ENCODE results near the gene CHTF8.

The CHTF8 gene

GRCh38 chr16:69123910-69124309 lies 8.5 kb downstream of the CHTF8 start:
- TF ChIP-seq EZH2phosphoT487 (IDR thresholded peaks at IDR 0.05; ENCODE audit: low read depth) = no peak
- TF ChIP-seq CTCF (IDR thresholded peaks at IDR 0.05; ENCODE audit: low read depth, low read length) = peak; percentile 67
- Histone ChIP-seq H2AFZ (ENCODE audit: low read depth, low read length) (no peak overlapping the region), H4K20me1 (ENCODE audit: insufficient read depth, low read length) (peaks cover 17% of the 10 kb centered on the region), H3K9ac (ENCODE audit: low read length) (no peak overlapping the region), H3K27ac (ENCODE audit: low read length) (no peak overlapping the region), H3K9me3 (ENCODE audit: insufficient read depth, low read length) (no peaks in the 10 kb centered on the region), H3K27me3 (ENCODE audit: low read depth, low read length) (no peaks in the 10 kb centered on the region), H3K79me2 (ENCODE audit: low read length) (peaks cover 46% of the 10 kb centered on the region), H3K4me1 (ENCODE audit: low read length) (no peaks in the 10 kb centered on the region), H3K4me3 (ENCODE audit: low read length) (no peak overlapping the region), H3K4me2 (ENCODE audit: low read length) (no peak overlapping the region), H3K36me3 (replicated peaks; ENCODE audit: low read depth, low read length) (peaks cover 18% of the 10 kb centered on the region)

- H3K4me1 ChIP-seq (ENCODE audit: low read length) = no peaks in the 10 kb centered on the region
- H4K20me1 ChIP-seq (ENCODE audit: insufficient read depth, low read length) = peaks cover 9% of the 10 kb centered on the region
- H3K27me3 ChIP-seq (ENCODE audit: low read depth, low read length) = no peaks in the 10 kb centered on the region
- H3K9ac ChIP-seq (ENCODE audit: low read length) = no peak overlapping the region
- H3K9me3 ChIP-seq (ENCODE audit: insufficient read depth, low read length) = no peaks in the 10 kb centered on the region
- H2AFZ ChIP-seq (ENCODE audit: low read depth, low read length) = no peak overlapping the region
- H3K4me2 ChIP-seq (ENCODE audit: low read length) = no peak overlapping the region
- no peak overlapping the region for H3K27ac ChIP-seq (ENCODE audit: low read length)
- peaks cover 11% of the 10 kb centered on the region for H3K79me2 ChIP-seq (ENCODE audit: low read length)
- no peak for TF ChIP-seq CTCF (IDR thresholded peaks at IDR 0.05; ENCODE audit: low read depth, low read length)
- TF ChIP-seq EZH2phosphoT487 (IDR thresholded peaks at IDR 0.05; ENCODE audit: low read depth) = no peak
- H3K36me3 ChIP-seq (replicated peaks; ENCODE audit: low read depth, low read length) = peaks cover 26% of the 10 kb centered on the region
- no peak overlapping the region for H3K4me3 ChIP-seq (ENCODE audit: low read length)
These were observed 12.2 kb downstream of the CHTF8 start for GRCh38 chr16:69120096-69120664.

- Histone ChIP-seq H3K36me3 (replicated peaks; ENCODE audit: low read depth, low read length) (peaks cover 26% of the 10 kb centered on the region), H3K9ac (ENCODE audit: low read length) (no peak overlapping the region), H3K79me2 (ENCODE audit: low read length) (peaks cover 8% of the 10 kb centered on the region; the same call in 1 of the 2 replicates), H3K4me1 (ENCODE audit: low read length) (no peaks in the 10 kb centered on the region), H2AFZ (ENCODE audit: low read depth, low read length) (no peak overlapping the region), H3K27ac (ENCODE audit: low read length) (no peak overlapping the region), H3K4me3 (ENCODE audit: low read length) (no peak overlapping the region), H3K4me2 (ENCODE audit: low read length) (no peak overlapping the region), H3K9me3 (ENCODE audit: insufficient read depth, low read length) (no peaks in the 10 kb centered on the region), H3K27me3 (ENCODE audit: low read depth, low read length) (no peaks in the 10 kb centered on the region), H4K20me1 (ENCODE audit: insufficient read depth, low read length) (peaks cover 10% of the 10 kb centered on the region)
- TF ChIP-seq EZH2phosphoT487 (IDR thresholded peaks at IDR 0.05; ENCODE audit: low read depth) (no peak), CTCF (IDR thresholded peaks at IDR 0.05; ENCODE audit: low read depth, low read length) (no peak)
These were observed 12.9 kb downstream of the CHTF8 start for GRCh38 chr16:69119536-69119935.

- TF ChIP-seq EZH2phosphoT487 (IDR thresholded peaks at IDR 0.05; ENCODE audit: low read depth) = no peak
- TF ChIP-seq CTCF (IDR thresholded peaks at IDR 0.05; ENCODE audit: low read depth, low read length) = no peak
- H3K79me2 ChIP-seq (ENCODE audit: low read length) = peaks cover 4% of the 10 kb centered on the region; the same call in 1 of the 2 replicates
- no peak overlapping the region for H3K9ac ChIP-seq (ENCODE audit: low read length)
- H3K9me3 ChIP-seq (ENCODE audit: insufficient read depth, low read length) = no peaks in the 10 kb centered on the region
- no peak overlapping the region for H3K4me2 ChIP-seq (ENCODE audit: low read length)
- no peak overlapping the region for H3K4me3 ChIP-seq (ENCODE audit: low read length)
- no peaks in the 10 kb centered on the region for H3K4me1 ChIP-seq (ENCODE audit: low read length)
- peaks cover 10% of the 10 kb centered on the region for H4K20me1 ChIP-seq (ENCODE audit: insufficient read depth, low read length)
- no peak overlapping the region for H2AFZ ChIP-seq (ENCODE audit: low read depth, low read length)
- peaks cover 26% of the 10 kb centered on the region for H3K36me3 ChIP-seq (replicated peaks; ENCODE audit: low read depth, low read length)
- no peak overlapping the region for H3K27ac ChIP-seq (ENCODE audit: low read length)
- H3K27me3 ChIP-seq (ENCODE audit: low read depth, low read length) = no peaks in the 10 kb centered on the region
These were observed 13.4 kb downstream of the CHTF8 start for GRCh38 chr16:69118994-69119393.
